ENCODE data around the gene UMAD1.

Gene UMAD1

DNA sequence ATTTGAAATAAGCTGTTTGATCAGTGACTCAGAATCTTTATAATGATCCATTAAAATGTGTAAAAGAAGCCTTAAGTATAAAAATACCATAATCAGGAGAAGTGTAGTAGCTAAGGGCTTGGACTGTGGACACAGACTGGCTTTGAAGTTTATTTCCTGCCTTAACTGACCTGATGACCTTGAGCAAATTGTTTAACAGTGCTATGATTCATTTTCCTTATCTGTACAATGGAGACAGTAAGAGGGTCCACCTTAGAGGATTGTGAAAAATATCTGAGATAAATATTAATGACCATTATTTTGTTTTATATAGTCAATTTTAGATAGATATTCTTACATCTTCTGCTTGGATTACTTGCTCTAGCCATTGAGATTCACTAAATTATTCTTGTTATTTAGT lies 91.2 kb downstream of the UMAD1 start:
- DNase-seq: no peak

DNA sequence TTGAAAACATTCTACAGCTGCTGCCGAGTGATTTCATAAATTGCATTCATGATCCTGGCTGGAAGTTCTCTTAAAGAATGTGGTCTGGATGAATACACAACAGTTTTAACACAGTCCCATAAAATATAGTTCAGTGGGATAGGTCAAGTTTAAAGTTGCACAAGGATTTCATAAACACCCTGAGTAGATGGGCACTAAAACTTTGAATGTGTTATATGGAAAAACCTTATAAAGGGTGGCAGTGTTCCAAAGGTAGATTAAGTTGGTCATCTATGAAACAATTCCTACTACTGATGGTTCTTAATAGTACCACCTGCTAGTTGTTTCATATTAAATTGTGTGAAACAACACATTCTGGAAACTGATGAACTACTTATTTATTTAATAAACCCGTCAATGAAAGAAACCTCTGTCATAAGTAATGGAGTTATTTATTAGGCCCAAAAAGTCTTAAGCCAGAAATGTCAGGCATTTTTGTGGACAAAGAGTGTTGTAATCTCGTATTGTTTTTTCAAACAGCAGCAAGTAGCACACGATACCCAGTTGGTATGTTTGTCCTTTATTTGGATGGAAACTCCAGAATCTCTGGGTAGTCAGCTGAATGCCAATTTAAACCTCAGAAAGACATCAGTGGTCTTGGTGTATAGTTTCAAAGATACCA lies 92.2 kb downstream of the UMAD1 start:
- no peak for DNase-seq

GRCh38 chr7:7736671-7737070 lies 96.1 kb downstream of the UMAD1 start:
- DNase-seq: no peak

DNA sequence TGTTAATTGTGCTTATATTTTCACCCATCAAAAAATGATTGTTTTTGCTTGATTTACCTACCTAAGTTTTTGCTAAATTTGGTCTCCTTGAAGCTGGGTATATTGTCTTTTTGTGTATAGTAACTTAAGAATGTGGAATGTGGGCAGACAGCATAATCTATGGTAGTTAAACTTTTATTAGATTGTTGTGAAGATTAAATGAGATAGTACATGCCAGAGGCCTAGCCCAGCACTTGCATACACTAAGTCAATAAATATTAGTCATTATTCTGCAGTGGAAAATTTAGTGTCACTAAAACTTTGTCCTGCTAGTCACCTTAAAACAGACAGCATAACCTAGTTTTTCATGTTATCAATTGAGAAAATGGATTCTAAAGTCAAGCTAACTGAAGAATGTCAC lies 97.1 kb downstream of the UMAD1 start:
- DNase-seq: no peak

- DNase-seq: no peak
Measured at GRCh38 chr7:7738177-7738576, 97.6 kb downstream of the UMAD1 start.

- no peak for DNase-seq
Measured at GRCh38 chr7:7738622-7739021, 98.1 kb downstream of the UMAD1 start.

DNA sequence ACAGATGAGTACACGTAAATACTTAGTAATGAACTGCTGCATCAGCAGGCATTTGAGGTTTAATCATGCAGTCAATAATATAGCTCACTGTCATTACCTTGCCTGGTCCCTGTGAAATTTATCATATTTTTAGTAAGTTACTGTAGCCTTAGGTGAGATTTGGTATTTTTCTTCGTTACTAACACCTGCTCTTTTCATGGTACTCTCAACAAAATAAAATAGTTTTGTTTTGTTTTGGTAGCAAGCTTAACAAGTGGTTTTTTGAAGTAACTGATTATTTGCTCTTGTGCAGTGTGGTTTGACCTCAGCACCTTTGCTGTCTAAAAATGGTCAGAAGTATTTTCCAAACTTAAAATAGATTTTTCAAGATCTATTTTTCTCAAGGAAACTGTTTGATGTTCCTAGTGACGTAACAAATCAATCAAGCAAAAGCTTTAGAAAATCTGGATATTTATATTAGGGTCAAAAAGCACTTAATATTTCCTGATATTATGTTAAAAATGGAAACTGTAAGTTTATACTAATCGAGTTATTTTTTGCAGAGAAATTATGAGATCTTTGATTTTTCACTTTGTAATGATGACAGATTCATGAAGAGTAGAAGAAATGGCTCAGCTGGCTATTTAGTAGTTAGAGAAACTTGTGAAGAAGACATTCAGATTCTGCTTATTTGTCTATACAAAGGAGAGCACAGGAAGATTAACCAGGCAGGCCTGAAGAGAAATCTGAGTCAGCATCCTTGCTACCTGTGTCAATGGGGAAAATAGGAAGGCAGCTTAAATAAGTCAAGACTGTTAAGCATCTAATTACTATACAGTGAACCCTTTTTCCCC lies 98.9 kb downstream of the UMAD1 start:
- no peak for DNase-seq

DNA sequence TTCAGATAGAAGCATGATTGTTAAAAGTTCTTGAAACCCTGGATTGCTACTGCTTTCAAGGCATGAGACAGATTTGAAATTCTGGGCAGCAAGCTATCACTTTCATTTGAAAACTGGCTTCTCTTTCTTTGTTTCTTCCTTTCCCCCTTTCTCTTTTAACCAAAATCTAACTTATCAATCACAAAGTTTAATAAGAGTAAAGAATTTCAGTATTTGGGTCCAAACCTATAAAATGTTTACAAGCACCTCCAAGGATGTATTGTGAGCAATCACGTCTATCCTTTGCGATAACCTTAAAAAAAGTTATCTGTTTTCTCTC lies 99.4 kb downstream of the UMAD1 start:
- no peak for DNase-seq

- DNase-seq: no peak
Measured at GRCh38 chr7:7742223-7742622, 101.7 kb downstream of the UMAD1 start.

DNA sequence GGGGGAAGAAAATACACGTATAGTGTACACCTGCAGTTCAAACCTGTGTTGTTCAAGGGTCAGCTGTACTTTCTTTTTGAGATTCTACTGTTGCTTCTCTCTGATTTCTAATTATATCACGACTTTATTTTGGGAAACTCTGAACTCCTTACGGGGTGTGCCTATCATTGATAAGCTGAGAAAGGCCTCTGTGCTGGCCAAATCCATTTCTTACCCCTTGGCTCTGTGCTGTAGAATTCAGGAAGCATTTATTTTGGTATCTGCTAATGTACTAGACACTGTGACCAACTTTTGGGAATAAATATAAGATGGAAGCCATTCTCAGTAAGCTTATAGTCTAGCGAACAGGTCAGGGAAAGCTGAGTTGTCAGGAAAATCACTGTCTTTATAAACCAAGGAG lies 104.7 kb downstream of the UMAD1 start:
- no peak for DNase-seq

GRCh38 chr7:7745966-7746365 lies 105.4 kb downstream of the UMAD1 start:
- no peak for DNase-seq

GRCh38 chr7:7746458-7746857 lies 105.9 kb downstream of the UMAD1 start:
- no peak for DNase-seq

- no peak for DNase-seq
Measured at GRCh38 chr7:7750571-7751242, 110.2 kb downstream of the UMAD1 start.

GRCh38 chr7:7751243-7752092 lies 110.9 kb downstream of the UMAD1 start:
- no peak for DNase-seq

GRCh38 chr7:7756577-7756976 lies 116.0 kb downstream of the UMAD1 start:
- DNase-seq: no peak

GRCh38 chr7:7757576-7757975 lies 117.0 kb downstream of the UMAD1 start:
- no peak for DNase-seq

DNA sequence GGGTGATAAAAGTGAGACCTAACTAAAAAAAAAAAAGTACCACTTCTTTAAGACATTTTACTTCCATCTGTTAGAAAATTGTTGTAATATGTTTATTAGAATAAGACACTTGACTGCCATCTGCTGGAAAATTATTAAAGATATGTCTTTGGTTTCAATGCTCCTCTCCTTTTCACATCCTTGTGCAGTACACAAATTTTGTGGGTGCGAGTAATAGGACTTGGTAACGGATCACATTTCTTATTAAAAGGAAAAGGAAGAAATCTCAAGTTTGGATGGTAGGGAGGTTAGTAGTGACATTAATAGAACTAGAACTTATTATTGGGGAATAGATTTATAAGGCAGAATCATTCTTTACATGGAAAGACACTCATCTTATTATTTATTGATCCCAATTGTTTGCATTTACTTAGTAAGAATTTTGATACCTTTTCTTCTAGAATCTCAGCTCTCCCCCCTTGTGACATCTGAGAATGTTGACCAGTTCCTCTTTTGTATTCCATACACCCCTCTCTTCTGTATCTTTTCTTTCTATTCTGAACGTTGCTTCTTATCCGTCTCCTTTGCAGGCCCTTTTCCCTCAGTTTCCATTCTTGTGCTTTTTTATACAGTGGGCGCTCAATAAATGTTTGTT lies 120.9 kb downstream of the UMAD1 start:
- DNase-seq: peak; percentile 47 to 70

- peak; percentile 54 to 65 for DNase-seq
Measured at GRCh38 chr7:7761974-7762779, 121.6 kb downstream of the UMAD1 start.

DNA sequence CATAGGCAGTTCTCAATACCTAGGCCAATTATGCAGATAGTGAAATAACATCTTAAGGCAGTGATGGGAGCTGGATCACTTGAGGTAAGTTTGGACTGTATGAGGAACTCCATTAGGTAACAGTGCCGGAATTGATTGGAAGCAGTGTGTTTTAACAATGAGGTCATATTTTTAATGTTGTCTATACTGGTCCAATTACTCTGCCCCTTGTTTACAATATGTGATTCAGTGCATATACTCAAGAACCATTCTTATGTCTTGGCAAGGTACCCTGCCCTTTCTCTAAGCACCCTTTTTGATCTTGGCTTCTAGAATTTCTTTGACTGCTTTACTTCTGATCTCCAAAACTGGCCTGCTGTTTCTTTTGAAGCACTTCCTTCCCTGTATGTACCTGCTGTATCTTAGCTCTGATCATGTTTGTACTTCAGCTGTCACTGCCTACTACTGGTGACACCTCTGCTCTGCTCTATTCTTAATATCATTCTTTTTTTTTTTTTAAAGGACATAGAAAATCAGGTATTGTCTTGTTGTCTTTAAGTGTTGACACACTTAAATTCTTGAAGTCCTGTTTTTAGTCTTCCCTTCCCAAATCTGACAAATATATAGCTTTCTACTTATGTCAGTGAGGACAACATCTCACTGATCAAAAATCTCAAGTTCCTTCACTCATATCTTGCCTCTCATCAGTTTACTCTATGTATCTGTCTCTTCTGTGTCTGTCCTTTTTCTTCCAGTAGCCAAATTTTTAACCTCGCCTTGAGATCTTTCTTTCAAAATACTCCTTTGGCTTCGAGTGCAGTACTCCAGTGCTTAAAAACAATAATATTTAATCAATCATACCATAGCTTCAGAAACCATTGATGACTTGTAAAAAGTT lies 124.2 kb downstream of the UMAD1 start:
- no peak for DNase-seq

- no peak for DNase-seq
Measured at GRCh38 chr7:7765422-7765821, 124.9 kb downstream of the UMAD1 start.

GRCh38 chr7:7766671-7767070 lies 126.1 kb downstream of the UMAD1 start:
- DNase-seq: no peak
